GM23248 (cell line): ENCODE results near the gene ZNF28. TPM values are rescaled to one million over a fixed set of nuclear protein-coding genes. Genes with fewer than 3 reads are reported as not detected.
A peak's percentile ranks its signal among the peaks of the same experiment; 100 is the strongest.
"Not testable (repeated sequence)": the region's sequence is repeated elsewhere in the genome, so short reads cannot be mapped to it uniquely, and the experiment has no call there.

Experiments used
- DNase-seq: peaks from one replicate; pipeline ENCODE4 v3.0.0-alpha.2; 2015
- H2AFZ ChIP-seq: fragments of 200-600 bp; sonication (generic); 2 replicates; pipeline ENCODE4 v1.6.1; 2016; ENCODE audit warnings: antibody characterized with exemption
- H3F3A ChIP-seq: fragments of 200-600 bp; sonication (generic); 2 replicates; pipeline ENCODE4 v1.6.1; 2016; ENCODE audit warnings: mild to moderate bottlenecking, antibody characterized with exemption, mixed run types; ENCODE audit not compliant: insufficient read depth
- H3K27ac ChIP-seq: fragments of 200-600 bp; sonication (generic); 2 replicates; pipeline ENCODE4 v1.5.1; 2016; ENCODE audit warnings: mild to moderate bottlenecking
- H3K27me3 ChIP-seq: fragments of 200-600 bp; sonication (generic); replicated peaks from 2 replicates; pipeline ENCODE4 v1.6.1; 2016; ENCODE audit warnings: mild to moderate bottlenecking; ENCODE audit not compliant: insufficient read depth
- H3K36me3 ChIP-seq: fragments of 200-600 bp; sonication (generic); 2 replicates; pipeline ENCODE4 v1.6.1; 2016; ENCODE audit warnings: low read depth, mild to moderate bottlenecking
- H3K4me1 ChIP-seq: fragments of 200-600 bp; sonication (generic); 2 replicates; pipeline ENCODE4 v1.6.1; 2016; ENCODE audit warnings: mild to moderate bottlenecking; ENCODE audit not compliant: insufficient read depth
- H3K4me2 ChIP-seq: fragments of 200-600 bp; sonication (generic); one replicate; pipeline ENCODE4 v1.6.1; 2016; ENCODE audit warnings: mild to moderate bottlenecking; ENCODE audit not compliant: unreplicated experiment
- H3K4me3 ChIP-seq: fragments of 200-600 bp; sonication (generic); 2 replicates; pipeline ENCODE4 v1.5.1; 2016; ENCODE audit warnings: mild to moderate bottlenecking
- H3K79me2 ChIP-seq: fragments of 200-600 bp; sonication (generic); 2 replicates; pipeline ENCODE4 v1.6.1; 2016; ENCODE audit warnings: mild to moderate bottlenecking; ENCODE audit not compliant: insufficient read depth
- H3K9ac ChIP-seq: fragments of 200-600 bp; sonication (generic); 2 replicates; pipeline ENCODE4 v1.6.1; 2016; ENCODE audit warnings: mild to moderate bottlenecking
- H3K9me2 ChIP-seq: fragments of 200-600 bp; sonication (generic); 2 replicates; pipeline ENCODE4 v1.6.1; 2016; ENCODE audit warnings: mixed run types, mild to moderate bottlenecking, moderate library complexity; ENCODE audit not compliant: insufficient read depth
- H3K9me3 ChIP-seq: fragments of 200-600 bp; sonication (generic); one replicate; pipeline ENCODE4 v1.6.1; 2017; ENCODE audit warnings: low read depth
- H4K20me1 ChIP-seq: fragments of 200-600 bp; sonication (generic); 2 replicates; pipeline ENCODE4 v1.6.0; 2016; ENCODE audit not compliant: insufficient read depth
- EZH2 ChIP-seq: fragments of 200-600 bp; sonication (generic); IDR thresholded peaks from 2 replicates; pipeline ENCODE4 v1.6.1; 2018; ENCODE audit warnings: antibody characterized with exemption, mild to moderate bottlenecking; ENCODE audit not compliant: insufficient read depth, poor library complexity, severe bottlenecking
- EZH2phosphoT487 ChIP-seq: fragments of 200-600 bp; sonication (generic); IDR thresholded peaks from 2 replicates; pipeline ENCODE4 v1.6.1; 2018; ENCODE audit warnings: antibody characterized with exemption, moderate library complexity, mild to moderate bottlenecking, low read depth; ENCODE audit not compliant: insufficient read depth
- WGBS, 2 experiments: methylation state at CpG; one replicate each; pipeline ENCODE4 v1.1.6; 2015 to 2017; ENCODE audit warnings: low lambda C conversion rate in 2 of 2, low coverage in 1 of 2; ENCODE audit errors: missing lambda C conversion rate in 2 of 2; 5-methylcytosine and 5-hydroxymethylcytosine counted together
- in situ Hi-C: fragments of 300-500 bp; cut with MboI; formaldehyde crosslinking; loops from 2 replicates; pipeline ENCODE4 v1.15.0; 2020
- polyA plus RNA-seq: library from polyadenylated mRNA; unstranded; fragments of >200 nt; fragmentation: Nextera tagmentation; extraction: Ambion mirVana; gene quantifications from 2 replicates; pipeline ENCODE4 v1.2.1, GENCODE V29; 2016
- total RNA-seq: library from RNA; depleted of rRNA; stranded (reverse); fragments of >200 nt; shearing (Covaris generic); gene quantifications from 2 replicates; pipeline ENCODE4 v1.2.3, GENCODE V29; 2014

The ZNF28 gene
- total and polyA plus RNA-seq, 2 experiments from 2014 or later, result 12.9 to 13.4 TPM

GRCh38 chr19:52786078-52786463, 35.4 kb downstream of the ZNF28 start:
- peak overlapping the region; percentile 78 for H3K9ac ChIP-seq
- H3K36me3 ChIP-seq, result no peaks in the 10 kb centered on the region
- H3F3A ChIP-seq, result no peaks in the 10 kb centered on the region
- peak overlapping the region; percentile 99 for H2AFZ ChIP-seq
- H3K9me3 ChIP-seq, result no peaks in the 10 kb centered on the region
- 3 to 5% methylated on average over 23 of the region's 23 CpGs for WGBS, 2 experiments
- no peaks in the 10 kb centered on the region for H3K79me2 ChIP-seq
- peak overlapping the region; percentile 93 for H3K4me2 ChIP-seq
- no peak overlapping the region for H3K27ac ChIP-seq
- H4K20me1 ChIP-seq, result no peaks in the 10 kb centered on the region
- H3K9me2 ChIP-seq, result no peaks in the 10 kb centered on the region
- in situ Hi-C loops, result no loop called here
- no peaks in the 10 kb centered on the region for H3K4me1 ChIP-seq
- TF ChIP-seq EZH2, result no peak
- no peak for TF ChIP-seq EZH2phosphoT487
- H3K27me3 ChIP-seq, result no peaks in the 10 kb centered on the region
- DNase-seq, result peak; percentile 16
- peak overlapping the region; percentile 90 for H3K4me3 ChIP-seq

- Histone ChIP-seq H3K4me2 (peak overlapping the region; percentile 93), H3K4me3 (peak overlapping the region; percentile 90), H3K4me1 (no peaks in the 10 kb centered on the region), H3K27ac (no peak overlapping the region), H3K27me3 (no peaks in the 10 kb centered on the region), H3K9ac (0 out of 2 replicates have a peak overlapping the region, but pooled peaks have one; percentile 78), H3F3A (no peaks in the 10 kb centered on the region), H3K36me3 (no peaks in the 10 kb centered on the region), H2AFZ (peak overlapping the region; percentile 99), H4K20me1 (no peaks in the 10 kb centered on the region), H3K9me2 (no peaks in the 10 kb centered on the region), H3K9me3 (no peaks in the 10 kb centered on the region), H3K79me2 (no peaks in the 10 kb centered on the region)
- in situ Hi-C loops, result no loop called here
- no peak for DNase-seq
- 86 to 96% methylated on average over 1 to 3 of the region's 3 CpGs for WGBS, 2 experiments
- no peak for TF ChIP-seq EZH2
- TF ChIP-seq EZH2phosphoT487, result no peak
Observed at GRCh38 chr19:52785506-52785905, 35.9 kb downstream of the ZNF28 start.

DNA sequence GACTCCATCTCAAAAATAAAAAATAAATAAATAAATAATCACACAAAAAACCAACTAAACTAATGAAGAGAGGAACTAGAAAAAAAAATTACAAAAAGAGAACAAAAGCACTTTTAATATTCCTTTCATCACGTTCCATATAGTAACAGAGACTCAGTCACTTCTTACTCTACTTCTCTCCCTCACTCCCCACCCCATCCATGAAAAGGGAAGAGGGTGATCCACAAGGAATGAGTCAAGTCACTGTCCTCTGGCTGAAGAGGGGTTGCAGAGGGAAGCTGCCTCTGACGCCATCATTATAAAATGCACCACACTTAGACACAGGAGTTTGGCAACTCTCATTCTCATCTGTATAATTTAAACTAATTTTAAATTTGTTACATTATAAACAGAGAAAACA, 38.6 kb downstream of the ZNF28 start:
- H3K27ac ChIP-seq, H4K20me1 ChIP-seq, H3K79me2 ChIP-seq, H3K9me2 ChIP-seq, H3K36me3 ChIP-seq, H3F3A ChIP-seq, H3K4me3 ChIP-seq, H3K9ac ChIP-seq, H3K9me3 ChIP-seq, H3K27me3 ChIP-seq, H3K4me1 ChIP-seq, H2AFZ ChIP-seq, H3K4me2 ChIP-seq, in situ Hi-C loops: not testable (repeated sequence)
- 66 to 82% methylated on average over 2 of the region's 2 CpGs for WGBS, 2 experiments
- DNase-seq, result peak; percentile 4

GRCh38 chr19:52778811-52779210, 42.6 kb downstream of the ZNF28 start:
- no peaks in the 10 kb centered on the region for H3K9me2 ChIP-seq
- H3F3A ChIP-seq, result no peaks in the 10 kb centered on the region
- no peaks in the 10 kb centered on the region for H3K79me2 ChIP-seq
- in situ Hi-C loops, result no loop called here
- H3K9me3 ChIP-seq, result no peaks in the 10 kb centered on the region
- H3K4me3 ChIP-seq, result no peak overlapping the region
- H3K4me2 ChIP-seq, result no peak overlapping the region
- H4K20me1 ChIP-seq, result no peaks in the 10 kb centered on the region
- TF ChIP-seq EZH2phosphoT487 (no peak), EZH2 (no peak)
- WGBS, 2 experiments, result 38 to 41% methylated on average over 3 of the region's 3 CpGs
- no peak overlapping the region for H3K9ac ChIP-seq
- DNase-seq, result peak; percentile 8
- H3K4me1 ChIP-seq, result no peaks in the 10 kb centered on the region
- H3K27ac ChIP-seq, result no peak overlapping the region
- H3K36me3 ChIP-seq, result no peaks in the 10 kb centered on the region
- H2AFZ ChIP-seq, result no peak overlapping the region
- H3K27me3 ChIP-seq, result no peaks in the 10 kb centered on the region

GRCh38 chr19:52756447-52756846, 65.0 kb downstream of the ZNF28 start:
- H3K4me2 ChIP-seq, H2AFZ ChIP-seq, H3K36me3 ChIP-seq, H3F3A ChIP-seq, H3K9ac ChIP-seq, H3K9me3 ChIP-seq, H3K79me2 ChIP-seq, H3K4me1 ChIP-seq, H3K9me2 ChIP-seq, H3K4me3 ChIP-seq, H4K20me1 ChIP-seq, in situ Hi-C loops, H3K27me3 ChIP-seq, DNase-seq, H3K27ac ChIP-seq: not testable (repeated sequence)
- 35 to 39% methylated on average over 2 of the region's 2 CpGs for WGBS, 2 experiments
